GM19463 (cell line): Measurements from ENCODE around the gene DDX49.
"Not testable (repeated sequence)": the region's sequence is repeated elsewhere in the genome, so short reads cannot be mapped to it uniquely, and the experiment has no call there.

Experiments
- ATAC-seq: cut with Tn5 transposase; IDR thresholded peaks from one replicate; pipeline ENCODE4 v1.9.1; 2021; ENCODE audit warnings: mild to moderate bottlenecking, moderate library complexity; ENCODE audit not compliant: unreplicated experiment

DDX49 gene

GRCh38 chr19:18940769-18941627 is 21.5 kb downstream of the DDX49 start, which contains the start of gene HOMER3:
HOMER3 (minus strand) TSS chr19:18941217; CDS start chr19:18938982, 2,235 bp downstream.
- ATAC-seq: no peak

- no peak for ATAC-seq
Observed at GRCh38 chr19:18941628-18942354, 22.3 kb downstream of the DDX49 start.

DNA sequence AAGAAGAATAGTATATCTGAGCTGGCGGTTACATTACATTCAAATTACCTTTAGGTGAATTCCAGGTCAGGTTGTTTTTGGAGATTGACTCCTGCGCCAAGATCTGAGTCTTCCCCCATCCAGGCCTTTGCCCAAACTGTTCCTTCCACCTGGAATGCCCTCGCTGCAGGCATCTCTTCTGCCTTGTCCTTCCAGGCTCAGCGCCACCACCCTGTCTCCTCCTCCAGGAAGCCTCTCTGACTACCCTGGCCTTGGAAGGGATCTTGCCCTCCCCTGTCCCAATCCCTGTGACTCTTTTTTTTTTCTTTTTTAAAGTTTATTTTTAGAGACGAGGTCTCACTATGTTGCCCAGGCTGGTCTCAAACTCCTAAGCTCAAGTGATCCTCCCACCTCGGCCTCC is 23.2 kb downstream of the DDX49 start:
- no peak for ATAC-seq

DNA sequence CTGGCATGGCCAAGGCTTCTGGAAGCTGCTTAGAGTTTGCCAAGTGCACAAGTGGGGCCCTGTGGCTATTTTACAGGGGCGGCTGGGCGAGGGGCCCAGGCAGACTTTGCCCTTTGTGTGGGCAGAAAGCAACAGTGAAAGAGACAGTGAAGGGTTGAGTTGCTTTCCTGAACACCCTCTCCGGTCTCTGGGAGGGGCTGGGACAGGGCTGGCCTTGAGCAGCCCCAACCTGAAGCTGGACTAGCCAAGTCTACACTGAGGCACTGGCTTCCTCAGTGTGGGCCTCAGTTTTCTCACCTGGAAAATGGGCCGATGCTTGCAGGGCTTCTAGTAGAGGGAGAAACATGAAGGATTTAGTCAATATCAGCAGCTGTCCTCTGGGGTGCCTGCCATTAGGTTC is 23.9 kb downstream of the DDX49 start:
- ATAC-seq: no peak

DNA sequence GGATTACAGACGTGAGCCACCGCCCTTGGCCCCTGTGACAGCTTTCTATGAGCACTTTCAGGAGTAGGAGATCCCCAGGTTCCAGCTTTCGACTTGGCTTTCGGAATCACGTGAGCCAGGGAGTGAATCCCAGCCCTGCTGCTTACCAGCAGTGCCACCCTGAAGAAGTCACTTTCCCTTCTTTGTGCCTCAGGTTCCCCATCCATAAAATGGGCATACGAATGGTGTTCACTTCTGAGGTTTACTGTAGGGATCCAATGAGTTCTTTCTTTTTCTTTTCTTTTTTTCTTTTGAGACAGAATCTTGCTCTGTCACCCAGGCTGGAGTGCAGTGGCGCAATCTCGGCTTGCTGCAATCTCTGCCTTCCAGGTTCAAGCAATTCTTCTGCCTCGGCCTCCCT is 25.8 kb downstream of the DDX49 start:
- ATAC-seq: no peak

DNA sequence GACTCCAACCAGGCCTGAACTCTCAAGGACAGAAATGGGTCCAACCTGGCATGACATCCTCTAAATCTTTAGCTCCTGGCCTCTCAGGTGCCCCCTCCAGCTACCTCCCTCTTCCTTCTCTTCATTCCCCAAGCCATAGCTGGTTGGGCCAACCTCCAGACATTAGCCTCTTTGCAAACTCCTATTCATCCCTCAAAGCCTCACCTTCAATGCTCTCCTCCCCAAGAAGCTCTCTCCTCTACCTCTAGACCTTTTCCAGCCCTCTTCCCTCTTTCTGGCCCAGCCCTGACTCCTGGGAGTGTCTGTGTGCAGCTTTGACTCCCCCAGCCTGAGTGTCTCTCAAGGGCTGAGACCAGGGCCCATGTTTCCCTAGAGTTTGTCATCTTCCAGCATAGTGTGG is 26.8 kb downstream of the DDX49 start:
- ATAC-seq: no peak

GRCh38 chr19:18946918-18947317 is 27.4 kb downstream of the DDX49 start:
- ATAC-seq: no peak

DNA sequence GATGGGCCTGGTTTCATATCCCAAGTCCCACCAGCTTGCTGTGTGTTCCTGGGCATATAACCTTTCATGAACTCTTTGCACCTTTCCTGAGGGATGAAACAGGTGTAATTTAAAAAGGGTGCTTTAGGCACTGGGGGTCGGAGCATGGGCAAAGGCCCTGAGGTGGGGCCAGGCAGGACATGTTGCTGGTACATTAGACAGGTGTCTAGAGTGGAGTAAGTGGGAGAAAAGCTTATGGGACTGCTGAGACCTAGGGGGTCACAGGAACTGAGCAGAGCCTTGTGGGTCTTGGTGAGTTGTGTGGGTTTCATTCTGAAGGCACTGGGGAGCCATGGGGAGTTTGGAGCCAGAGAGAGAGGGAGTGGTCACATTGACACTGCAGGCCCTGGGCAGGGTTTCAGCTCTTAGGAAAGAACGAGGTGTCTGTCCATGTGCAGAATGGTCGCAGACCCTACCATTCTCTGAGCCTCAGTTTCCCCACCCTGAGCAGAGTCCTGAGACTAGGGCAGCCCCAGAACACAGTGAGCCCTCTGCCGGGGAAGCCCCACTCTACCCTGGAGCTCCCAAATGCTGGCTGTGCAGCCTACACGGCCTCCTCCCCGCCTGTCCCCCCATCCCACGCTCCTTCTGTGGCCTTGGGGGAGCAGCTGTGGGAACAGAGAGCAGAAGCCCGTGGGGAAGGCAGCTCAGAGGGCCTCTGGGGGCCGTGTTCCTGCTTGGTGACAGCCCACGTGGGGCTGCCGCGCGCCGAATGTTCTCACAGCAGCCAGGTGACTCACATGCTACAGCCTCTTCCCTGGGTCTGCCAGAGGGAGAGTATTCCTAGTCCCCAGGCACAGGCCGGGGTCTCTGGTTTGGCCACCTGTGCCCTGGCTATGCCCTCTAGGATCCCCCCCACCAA is 28.8 kb downstream of the DDX49 start:
- no peak for ATAC-seq

DNA sequence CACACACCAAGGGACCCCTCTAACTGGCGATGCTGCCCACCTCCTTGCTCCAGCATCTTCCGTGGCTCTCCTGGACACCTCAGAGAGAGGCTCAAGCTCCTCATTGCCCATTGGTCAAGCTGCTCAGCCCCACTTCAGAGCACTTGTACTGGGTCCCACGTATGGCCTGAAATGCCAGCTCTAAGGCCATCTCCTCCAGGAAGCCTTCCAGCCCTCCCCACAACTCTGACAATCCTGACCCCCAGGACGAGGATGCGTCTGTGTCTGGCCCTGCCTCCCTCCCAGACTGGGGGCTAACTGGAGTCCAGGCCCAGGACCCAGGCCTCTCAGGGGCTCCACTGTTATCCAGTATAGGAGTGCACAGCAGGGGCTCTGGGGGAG is 29.5 kb downstream of the DDX49 start:
- ATAC-seq: no peak

GRCh38 chr19:18949858-18950257 is 30.3 kb downstream of the DDX49 start:
- ATAC-seq: no peak

DNA sequence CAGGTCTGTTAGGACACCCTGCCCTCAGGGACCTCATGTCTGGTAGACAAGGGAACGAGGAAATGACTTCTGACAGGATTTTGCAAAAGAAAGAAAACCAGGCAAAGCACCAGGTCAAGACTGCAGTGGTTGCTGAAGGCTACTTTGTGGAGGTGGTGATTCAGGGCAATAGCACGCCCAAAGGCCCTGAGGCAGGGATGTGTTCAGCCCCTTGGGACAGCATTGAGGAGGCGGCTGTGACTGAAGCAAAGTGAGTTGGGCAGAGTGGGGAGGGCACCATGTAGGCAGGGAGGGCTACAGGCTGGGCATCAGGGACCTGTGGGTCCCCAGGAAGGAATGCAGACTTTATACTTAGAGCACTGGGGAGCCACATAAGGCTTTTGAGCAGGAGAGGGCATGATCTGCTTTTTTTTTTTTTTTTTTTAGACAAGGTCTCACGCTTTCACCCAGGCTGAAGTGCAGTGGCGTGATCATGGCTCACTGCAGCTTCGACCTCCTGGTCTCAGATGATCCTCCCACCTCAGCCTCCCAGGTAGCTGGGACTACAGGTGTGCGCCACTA is 32.3 kb downstream of the DDX49 start:
- no peak for ATAC-seq

GRCh38 chr19:18952364-18953003 is 33.0 kb downstream of the DDX49 start:
- not testable (repeated sequence) for ATAC-seq

DNA sequence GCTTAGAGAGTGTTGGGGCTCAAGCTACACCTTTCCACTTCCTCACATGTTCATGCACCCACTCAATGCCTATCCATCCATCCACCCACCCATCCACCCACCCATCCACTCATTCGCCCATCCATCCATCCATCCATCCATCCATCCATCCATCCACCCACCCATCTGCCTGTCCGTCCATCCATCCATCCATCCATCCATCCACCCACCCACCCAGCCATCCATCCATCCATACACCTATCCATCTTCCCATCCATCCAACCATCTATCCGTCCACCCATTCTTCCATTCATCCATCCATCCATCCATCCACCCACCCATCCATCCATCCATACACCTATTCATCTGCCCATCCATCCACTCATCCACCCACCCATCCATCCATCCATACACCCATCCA is 34.6 kb downstream of the DDX49 start:
- no peak for ATAC-seq

- ATAC-seq: no peak
Observed at GRCh38 chr19:18955042-18955441, 35.5 kb downstream of the DDX49 start.

GRCh38 chr19:18960370-18960769 is 40.9 kb downstream of the DDX49 start:
- no peak for ATAC-seq

DNA sequence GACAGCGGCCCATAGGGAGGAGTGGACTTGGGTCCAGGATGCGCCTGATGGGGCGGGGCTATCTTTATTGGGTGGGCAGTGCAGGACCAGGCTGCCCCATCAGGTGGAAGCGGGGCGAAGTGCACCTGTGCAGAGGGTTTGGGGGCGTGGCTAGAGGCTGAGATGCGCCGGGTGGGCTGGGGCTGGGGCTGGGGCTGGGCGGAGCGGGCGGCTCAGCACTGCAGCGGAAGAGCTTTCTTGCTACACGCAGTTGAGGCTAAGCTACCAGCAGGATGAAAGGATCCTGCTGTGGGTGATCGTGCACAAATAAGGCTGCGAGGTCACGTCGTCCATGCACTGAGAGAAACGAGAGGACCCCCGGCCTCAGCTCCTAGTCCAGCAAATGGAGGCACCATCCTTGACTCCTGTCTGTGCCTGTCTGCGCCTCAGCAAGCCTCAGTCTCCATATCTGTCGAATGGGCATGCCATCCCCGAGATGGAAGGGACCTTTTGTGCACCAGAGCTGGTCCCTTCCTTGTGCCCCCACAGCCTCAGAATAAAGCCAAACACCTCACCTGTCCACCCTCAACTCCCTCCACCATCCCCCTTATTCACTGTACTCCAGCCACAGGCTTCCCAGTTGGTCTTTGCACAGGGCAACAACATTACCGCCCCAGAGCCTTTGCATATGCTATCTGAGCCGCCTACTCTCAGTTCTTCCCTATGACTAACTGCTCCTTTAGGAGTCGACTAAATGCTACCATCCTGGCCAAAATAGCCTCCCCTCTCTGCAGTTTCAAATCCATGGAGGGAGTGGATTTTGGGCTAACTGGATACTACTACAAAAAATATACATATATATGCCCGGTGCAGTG is 42.5 kb downstream of the DDX49 start:
- no peak for ATAC-seq

GRCh38 chr19:18964121-18964520 is 44.6 kb downstream of the DDX49 start:
- ATAC-seq: no peak

GRCh38 chr19:18966307-18966706 is 46.8 kb downstream of the DDX49 start:
- no peak for ATAC-seq

DNA sequence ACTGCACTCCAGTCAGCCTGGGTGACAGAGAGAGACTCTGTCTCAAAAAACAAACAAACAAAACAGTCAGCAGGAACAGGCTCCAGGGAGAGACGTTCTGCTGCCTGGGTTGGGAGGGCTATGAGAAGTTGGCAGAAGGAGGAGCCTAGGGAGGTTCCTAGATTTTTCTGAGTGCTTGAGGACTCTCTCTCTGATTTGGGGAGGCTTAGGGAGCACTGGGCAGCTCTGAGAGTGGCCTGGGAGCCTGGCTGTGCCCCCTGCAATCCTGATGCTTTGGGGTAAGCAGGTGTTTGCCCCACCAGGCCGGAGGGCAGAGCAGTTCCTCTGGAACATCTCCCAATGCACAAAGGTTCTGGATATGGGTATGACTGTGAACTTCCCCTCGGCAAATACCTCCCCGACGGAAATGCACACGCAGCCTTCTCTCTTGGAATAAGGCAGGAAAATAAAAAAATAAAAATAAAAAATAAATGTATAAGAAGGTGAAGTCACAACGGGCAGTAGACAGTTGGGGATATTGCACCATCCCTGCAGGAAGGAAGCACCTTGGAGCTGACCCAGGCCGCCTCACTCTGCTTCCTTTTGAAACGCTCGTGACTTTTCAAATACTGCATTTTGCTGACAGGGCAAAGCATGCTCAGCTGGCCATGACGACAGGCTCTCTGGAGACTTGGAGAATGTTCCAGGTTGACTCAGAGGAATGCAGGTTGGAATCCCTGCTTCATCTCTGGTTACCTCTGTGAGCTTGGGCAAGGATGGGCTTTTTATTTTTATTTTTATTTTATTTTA is 48.0 kb downstream of the DDX49 start:
- ATAC-seq: no peak
